Colonic mucosa (tissue), 4 donors: ENCODE results near the gene WFDC6. TPM values are rescaled to one million over a fixed set of nuclear protein-coding genes. Genes with fewer than 3 reads are reported as not detected.
"Not testable (repeated sequence)": the region's sequence is repeated elsewhere in the genome, so short reads cannot be mapped to it uniquely, and the experiment has no call there.

Experiments
- DNase-seq: peaks from one replicate; pipeline ENCODE4 v3.0.0-alpha.2; 2020
- H3K27ac ChIP-seq: fragments of 200-600 bp; one replicate; pipeline ENCODE4 v1.8.0; 2021
- H3K27me3 ChIP-seq: fragments of 200-600 bp; one replicate; pipeline ENCODE4 v1.8.0; 2021
- H3K36me3 ChIP-seq: fragments of 200-600 bp; one replicate; pipeline ENCODE4 v1.8.0; 2021
- H3K4me1 ChIP-seq: fragments of 200-600 bp; one replicate; pipeline ENCODE4 v1.8.0; 2021; ENCODE audit warnings: mild to moderate bottlenecking
- H3K4me3 ChIP-seq: fragments of 200-600 bp; one replicate; pipeline ENCODE4 v1.8.0; 2021
- H3K9ac ChIP-seq, 2 donors: one replicate each; pipeline ENCODE4 v1.7.0; 2013; ENCODE audit warnings: control low read depth in 2 of 2, low read depth in 2 of 2, low read length in 2 of 2
- H3K9me3 ChIP-seq: fragments of 200-600 bp; one replicate; pipeline ENCODE4 v1.8.0; 2021
- intact Hi-C: fragments of 100-400 bp; cut with DNase I; formaldehyde crosslinking; loops from one replicate; pipeline ENCODE4 v1.14.1; 2022
- total RNA-seq, 2 donors: library from RNA; stranded (reverse); fragmentation: NEBNext Ultra II Directional in 1 of 2; extraction: Animal tissue kit (Norgen Biotek cat#: 25700) in 1 of 2; gene quantifications; one replicate each; pipeline ENCODE4 v1.2.1, GENCODE V29; 2021
- TF ChIP-seq, protein P1 (sequence below): fragments of 200-600 bp; IDR thresholded peaks from one replicate; pipeline ENCODE4 v1.8.0; 2022; ENCODE audit warnings: antibody characterized with exemption, mild to moderate bottlenecking
- donor health status: healthy.
- donor health status: DM: no; HTN: no; CAD: no.
- donor health status: DM: no; HTN: no; CAD: no.

WFDC6 gene
- total RNA-seq, 2 donors from 2014 or later: not detected

DNA sequence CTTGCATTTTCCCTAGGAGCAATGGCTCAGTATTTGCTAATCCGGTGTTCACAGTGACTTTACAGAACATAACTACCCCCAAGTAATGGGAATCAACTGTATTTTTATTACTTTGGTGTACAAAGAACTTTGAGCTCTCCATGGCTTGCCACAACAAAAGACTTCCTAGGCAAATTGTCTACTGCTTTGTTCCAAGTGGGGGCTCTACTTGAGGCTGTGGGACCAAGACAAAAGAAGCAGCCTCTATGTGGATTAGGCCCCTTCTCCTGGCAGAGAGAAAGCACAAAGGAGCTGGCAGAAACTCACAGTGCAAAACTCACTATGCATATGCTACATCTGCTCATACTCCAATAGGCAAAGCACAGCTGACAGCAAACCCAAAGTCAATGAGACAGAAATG lies 38.9 kb upstream of the WFDC6 start:
- intact Hi-C loops: no loop called here
- Histone ChIP-seq H3K9me3 (no peaks in the 10 kb centered on the region), H3K36me3 (no peaks in the 10 kb centered on the region), H3K9ac (no peak overlapping the region), H3K4me1 (no peaks in the 10 kb centered on the region), H3K4me3 (no peak overlapping the region), H3K27ac (no peak overlapping the region), H3K27me3 (no peaks in the 10 kb centered on the region)
- TF ChIP-seq, protein P1, sequence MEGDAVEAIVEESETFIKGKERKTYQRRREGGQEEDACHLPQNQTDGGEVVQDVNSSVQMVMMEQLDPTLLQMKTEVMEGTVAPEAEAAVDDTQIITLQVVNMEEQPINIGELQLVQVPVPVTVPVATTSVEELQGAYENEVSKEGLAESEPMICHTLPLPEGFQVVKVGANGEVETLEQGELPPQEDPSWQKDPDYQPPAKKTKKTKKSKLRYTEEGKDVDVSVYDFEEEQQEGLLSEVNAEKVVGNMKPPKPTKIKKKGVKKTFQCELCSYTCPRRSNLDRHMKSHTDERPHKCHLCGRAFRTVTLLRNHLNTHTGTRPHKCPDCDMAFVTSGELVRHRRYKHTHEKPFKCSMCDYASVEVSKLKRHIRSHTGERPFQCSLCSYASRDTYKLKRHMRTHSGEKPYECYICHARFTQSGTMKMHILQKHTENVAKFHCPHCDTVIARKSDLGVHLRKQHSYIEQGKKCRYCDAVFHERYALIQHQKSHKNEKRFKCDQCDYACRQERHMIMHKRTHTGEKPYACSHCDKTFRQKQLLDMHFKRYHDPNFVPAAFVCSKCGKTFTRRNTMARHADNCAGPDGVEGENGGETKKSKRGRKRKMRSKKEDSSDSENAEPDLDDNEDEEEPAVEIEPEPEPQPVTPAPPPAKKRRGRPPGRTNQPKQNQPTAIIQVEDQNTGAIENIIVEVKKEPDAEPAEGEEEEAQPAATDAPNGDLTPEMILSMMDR: no peak
- no peak for DNase-seq

DNA sequence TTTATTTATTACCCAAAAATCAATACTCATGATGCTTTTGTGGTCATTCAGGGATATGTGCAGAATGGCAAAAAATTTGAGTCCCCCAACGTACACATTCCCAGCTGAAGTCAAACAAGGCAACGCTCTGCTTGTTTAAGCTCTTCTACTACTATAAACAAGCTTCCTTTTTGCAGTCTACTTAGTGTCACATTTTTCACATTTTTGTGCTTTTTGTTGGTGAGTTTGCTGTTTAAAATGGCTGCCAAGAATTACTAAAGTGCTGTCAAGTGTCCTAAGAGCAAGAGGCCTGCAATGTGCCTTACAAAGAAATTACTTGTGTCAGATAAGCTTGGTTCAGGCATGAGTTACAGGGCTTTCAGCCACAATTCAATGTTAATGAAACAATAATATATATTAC lies 37.7 kb upstream of the WFDC6 start:
- no peaks in the 10 kb centered on the region for H3K27me3 ChIP-seq
- H3K4me1 ChIP-seq: no peaks in the 10 kb centered on the region
- H3K9me3 ChIP-seq: no peaks in the 10 kb centered on the region
- intact Hi-C loops: no loop called here
- H3K27ac ChIP-seq: no peak overlapping the region
- TF ChIP-seq, protein P1: no peak
- H3K4me3 ChIP-seq: no peak overlapping the region
- DNase-seq: no peak
- H3K9ac ChIP-seq: no peak overlapping the region
- no peaks in the 10 kb centered on the region for H3K36me3 ChIP-seq

DNA sequence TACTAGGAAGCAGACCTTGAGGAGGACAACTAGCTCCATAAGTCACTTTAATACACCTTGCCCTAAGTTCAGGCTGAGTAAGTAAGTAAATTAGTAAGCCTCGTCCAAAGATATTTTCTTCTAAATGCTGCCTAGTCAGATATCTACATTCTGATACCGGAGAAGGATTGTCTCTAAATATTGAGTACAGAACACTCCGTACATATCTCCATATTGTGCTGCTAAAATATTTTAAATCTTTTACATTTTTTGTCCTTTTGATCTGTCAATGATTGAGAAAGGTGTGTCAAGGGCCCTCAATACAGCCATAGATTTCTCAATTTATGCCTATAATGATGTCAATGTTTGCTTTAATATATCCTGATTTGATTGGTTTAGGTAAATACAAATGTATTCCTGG lies 36.6 kb upstream of the WFDC6 start:
- Histone ChIP-seq H3K27me3 (no peaks in the 10 kb centered on the region), H3K4me3 (no peak overlapping the region), H3K36me3 (no peaks in the 10 kb centered on the region), H3K27ac (no peak overlapping the region), H3K9me3 (no peaks in the 10 kb centered on the region), H3K9ac (no peak overlapping the region), H3K4me1 (no peaks in the 10 kb centered on the region)
- intact Hi-C loops: no loop called here
- no peak for DNase-seq
- TF ChIP-seq, protein P1: no peak

DNA sequence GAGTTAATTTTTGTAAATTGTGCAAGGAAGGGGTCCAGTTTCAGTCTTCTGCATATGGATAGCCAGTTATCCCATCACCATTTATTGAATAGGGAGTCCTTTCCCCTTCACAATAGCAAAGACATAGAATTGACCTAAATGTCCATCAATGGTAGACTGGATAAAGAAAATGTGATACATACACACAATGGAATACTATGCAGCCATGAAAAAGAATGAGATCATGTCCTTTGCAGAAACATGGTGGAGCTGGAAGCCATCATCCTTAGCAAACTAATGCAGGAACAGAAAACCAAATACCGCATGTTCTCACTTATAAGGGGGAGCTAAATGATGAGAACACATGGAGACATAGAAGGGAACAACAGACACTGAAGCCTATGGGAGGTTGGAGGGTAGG lies 30.4 kb upstream of the WFDC6 start:
- DNase-seq, H3K9ac ChIP-seq, H3K9me3 ChIP-seq, H3K4me3 ChIP-seq, H3K27ac ChIP-seq, intact Hi-C loops, H3K36me3 ChIP-seq, H3K4me1 ChIP-seq, H3K27me3 ChIP-seq: not testable (repeated sequence)

DNA sequence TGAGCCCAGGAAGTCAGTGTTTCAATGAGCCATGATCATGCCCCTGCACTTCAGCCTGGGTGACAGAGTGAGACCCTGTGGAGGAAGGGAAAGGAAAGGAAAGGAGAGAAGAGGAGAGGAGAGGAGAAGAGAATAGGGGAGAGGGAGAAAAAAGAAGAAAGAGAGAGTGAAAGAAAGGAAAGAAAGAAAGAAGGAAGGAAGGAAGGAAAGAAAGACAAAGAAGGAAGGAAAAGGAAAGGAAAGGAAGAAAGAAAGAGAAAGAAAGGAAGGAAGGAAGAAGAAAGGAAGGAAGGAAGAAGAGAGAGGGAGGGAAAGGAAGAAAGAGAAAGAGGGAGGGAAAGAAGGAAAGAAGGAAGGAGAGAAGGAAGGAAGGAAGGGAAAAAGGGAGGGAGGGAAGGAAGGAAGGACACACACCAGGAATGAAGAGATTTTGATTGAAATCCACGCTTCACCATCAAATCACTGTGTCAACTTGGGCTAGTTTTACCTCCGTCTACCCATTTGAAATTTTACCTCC lies 25.5 kb upstream of the WFDC6 start:
- Histone ChIP-seq H3K36me3 (no peaks in the 10 kb centered on the region), H3K4me1 (no peaks in the 10 kb centered on the region), H3K27me3 (no peaks in the 10 kb centered on the region), H3K27ac (no peak overlapping the region), H3K9me3 (no peaks in the 10 kb centered on the region), H3K9ac (no peak overlapping the region), H3K4me3 (no peak overlapping the region)
- intact Hi-C loops: no loop called here
- TF ChIP-seq, protein P1: no peak
- DNase-seq: no peak

DNA sequence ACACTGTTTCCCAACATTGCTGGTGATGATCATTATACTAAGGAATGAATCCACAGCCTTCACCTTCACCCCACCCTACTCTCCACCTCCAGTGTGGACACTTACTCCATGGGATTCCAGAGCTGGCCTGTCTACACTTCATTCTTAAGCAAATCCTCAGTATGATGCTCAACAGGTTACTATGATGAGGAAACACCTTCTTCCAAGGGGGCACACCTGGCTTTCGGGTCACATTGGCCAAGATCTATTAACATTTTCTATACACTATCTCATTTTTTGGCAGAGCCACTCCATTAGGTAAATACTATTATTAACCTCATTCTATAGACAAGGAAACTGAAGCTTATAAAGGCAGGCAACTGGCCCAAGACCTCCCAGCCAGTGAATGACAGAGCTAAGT lies 15.9 kb upstream of the WFDC6 start:
- Histone ChIP-seq H3K36me3 (no peaks in the 10 kb centered on the region), H3K4me3 (no peak overlapping the region), H3K9me3 (no peaks in the 10 kb centered on the region), H3K4me1 (peaks cover 8% of the 10 kb centered on the region), H3K27ac (no peak overlapping the region), H3K27me3 (no peaks in the 10 kb centered on the region), H3K9ac (no peak overlapping the region)
- no peak for DNase-seq
- intact Hi-C loops: no loop called here
- TF ChIP-seq, protein P1: no peak
